ENCODE results near the gene EIF2B4.
A peak's percentile ranks its signal among the peaks of the same experiment; 100 is the strongest.

EIF2B4 gene

DNA sequence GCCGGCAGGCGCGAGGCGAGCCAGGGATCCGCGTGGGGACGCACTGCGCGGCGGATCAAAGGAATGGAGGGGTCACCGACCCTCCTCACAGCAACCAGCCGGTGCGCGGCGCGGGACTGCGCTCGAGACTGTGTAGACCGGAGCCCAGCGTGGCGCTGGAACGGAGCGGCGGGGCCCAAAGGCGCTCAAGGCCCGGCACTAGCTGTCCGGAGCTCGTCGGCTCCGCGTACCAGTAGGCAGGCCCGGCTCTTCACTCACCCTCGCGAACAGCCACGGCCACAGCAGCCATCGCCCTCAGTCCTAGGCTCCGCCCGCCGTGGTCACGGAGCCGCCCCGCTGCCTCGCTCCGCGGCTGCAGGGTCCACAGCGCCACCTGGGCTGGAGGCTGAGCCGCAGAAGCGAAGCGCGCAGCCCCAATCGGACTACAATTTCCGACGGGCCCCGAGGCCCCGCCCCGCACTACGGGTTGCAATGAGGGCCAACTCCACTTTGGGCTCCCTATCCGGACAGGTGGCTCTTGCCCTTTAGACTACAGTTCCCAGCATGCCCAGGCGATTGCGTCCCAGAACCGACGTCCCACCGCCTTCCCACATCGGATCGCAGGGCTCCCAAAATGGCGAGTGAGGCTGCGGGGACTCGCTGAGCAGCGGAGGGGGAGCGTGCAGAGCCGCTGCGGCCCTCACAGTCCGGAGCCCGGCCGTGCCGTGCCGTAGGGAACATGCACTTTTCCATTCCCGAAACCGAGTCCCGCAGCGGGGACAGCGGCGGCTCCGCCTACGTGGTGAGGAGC is at the start of gene EIF2B4, which contains the start of gene SNX17:
Gene EIF2B4, minus strand, starts transcription at position 313 of the 790 bp plus-strand sequence. Its CDS starts 24 bp downstream, at position 289.
Gene SNX17, plus strand, starts transcription at position 591 of the 790 bp plus-strand sequence. Its CDS starts 128 bp downstream, at position 719.
- peak; percentile 100 for DNase-seq

DNA sequence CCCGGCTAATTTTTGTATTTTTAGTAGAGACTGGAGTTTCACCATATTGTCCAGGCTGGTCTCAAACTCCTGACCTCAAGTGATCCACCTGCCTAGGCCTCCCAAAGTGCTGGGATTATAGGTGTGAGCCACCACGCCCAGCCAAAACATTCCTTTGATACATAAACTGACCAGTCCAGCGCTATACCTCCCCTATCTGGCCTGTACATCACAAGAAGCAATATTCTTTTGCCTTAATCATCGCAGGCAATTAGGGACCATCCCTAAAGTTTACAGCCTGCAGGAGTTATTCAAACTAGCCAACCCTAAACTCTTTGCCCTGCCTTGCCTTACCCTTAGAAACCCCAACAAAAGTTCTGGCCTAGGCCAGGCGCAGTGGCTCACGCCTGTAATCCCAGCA is 46.0 kb upstream of the EIF2B4 start:
- no peak for DNase-seq

DNA sequence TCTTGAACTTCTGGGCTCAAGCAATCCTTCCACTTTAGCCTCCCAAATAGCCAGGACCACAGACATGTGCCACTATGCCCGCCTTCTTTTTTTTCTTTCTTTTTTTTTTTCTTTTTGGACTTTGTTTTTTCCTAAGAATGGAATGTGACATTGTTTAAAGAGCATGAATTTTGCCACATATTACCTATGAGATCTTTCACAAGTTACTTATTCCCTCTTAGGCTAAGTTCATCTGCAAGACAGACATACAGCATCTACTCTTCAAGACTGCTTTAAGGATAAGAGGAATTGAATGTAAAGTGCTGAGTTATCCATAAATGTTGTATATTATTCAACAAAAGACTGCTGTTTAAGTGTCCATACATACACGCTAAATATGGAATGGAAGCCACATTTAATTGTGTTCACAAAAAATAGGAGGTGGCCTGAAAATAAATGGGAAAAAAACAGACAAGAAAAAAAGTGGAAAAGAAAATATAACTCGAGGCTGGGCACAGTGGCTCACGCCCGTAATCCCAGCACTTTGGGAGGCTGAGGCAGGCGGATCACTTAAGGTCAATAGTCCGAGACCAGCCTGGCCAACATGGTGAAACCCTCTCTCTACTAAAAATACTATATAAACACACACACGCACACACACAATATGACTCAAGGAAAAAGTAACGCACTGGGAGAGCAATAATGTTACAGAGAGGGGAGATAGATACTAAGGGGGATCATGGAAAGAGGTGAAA is 42.4 kb upstream of the EIF2B4 start:
- no peak for DNase-seq

DNA sequence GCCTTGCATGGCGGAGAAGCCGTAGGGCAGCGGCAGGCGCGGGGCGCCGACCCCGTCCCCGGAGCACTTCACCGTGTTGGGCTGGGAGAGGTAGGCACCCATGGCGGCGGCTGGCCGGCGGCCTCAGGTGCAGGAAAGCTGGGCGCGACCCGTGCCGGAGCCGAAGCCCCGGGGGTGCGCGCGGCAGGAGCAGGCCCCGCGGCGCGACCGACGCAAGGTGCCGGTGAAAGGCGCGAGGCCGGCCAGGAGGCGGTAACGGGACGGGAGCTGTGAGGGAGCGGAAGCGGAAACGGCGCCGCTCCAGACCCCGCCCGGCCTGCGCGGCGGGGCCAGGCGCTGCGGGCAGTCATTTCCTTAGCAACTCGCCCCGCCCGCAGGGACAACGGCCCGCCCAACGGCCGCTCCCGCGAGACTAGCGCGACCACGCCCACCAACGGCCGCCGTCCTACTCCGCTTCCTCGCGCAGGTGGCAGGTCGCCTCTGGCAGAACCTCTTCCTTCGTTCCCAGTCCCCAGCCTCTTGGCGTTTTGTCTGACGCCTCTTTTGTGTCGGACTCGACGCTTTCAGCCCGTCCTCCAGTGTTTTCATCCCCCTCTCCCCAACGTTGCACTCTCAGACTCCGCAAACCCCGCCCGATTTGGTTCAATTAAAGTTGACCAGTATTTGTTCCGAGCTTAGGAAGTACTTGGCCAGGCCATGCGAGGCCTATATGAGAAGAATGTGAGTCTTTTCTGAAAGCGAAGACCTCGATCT is 39.4 kb upstream of the EIF2B4 start, which contains the start of gene PPM1G:
Gene PPM1G, minus strand, starts transcription at position 271 of the 753 bp plus-strand sequence. Its CDS starts 169 bp downstream, at position 102.
- peak; percentile 98 for DNase-seq

DNA sequence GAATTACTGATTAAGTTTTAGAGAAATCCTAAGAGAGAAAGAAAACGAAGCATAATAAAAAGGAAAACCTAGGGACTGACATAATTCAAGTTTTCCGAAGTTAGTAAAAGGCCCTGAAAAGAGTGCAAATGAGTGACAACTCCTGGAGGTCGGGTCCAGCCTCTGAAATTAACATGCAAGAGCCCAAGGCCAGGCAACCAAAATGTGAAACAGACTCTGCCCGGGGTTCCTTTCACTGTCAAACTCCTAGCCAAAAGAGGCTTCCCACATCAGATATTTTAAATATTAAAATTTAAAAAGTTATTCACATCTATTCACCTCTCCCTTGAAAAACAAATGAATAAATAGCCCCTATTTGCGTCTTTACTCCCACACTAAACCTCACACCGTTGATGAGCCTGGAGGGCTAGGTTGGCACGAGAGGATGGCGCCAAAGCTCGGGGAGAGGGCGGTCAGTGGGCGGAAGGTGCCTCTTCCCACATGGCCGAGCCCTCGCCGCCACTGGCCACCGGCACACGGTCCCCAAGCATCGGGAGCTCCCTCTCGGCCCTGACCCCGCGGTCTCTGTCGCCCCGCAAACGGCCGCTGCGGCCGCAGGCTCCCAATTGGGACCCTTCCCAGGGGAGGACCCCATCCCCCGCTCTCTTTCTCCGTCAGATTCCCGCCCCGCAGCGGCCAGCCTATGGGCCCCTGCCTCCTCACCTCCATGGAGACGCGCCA is 38.6 kb upstream of the EIF2B4 start:
- DNase-seq: no peak

DNA sequence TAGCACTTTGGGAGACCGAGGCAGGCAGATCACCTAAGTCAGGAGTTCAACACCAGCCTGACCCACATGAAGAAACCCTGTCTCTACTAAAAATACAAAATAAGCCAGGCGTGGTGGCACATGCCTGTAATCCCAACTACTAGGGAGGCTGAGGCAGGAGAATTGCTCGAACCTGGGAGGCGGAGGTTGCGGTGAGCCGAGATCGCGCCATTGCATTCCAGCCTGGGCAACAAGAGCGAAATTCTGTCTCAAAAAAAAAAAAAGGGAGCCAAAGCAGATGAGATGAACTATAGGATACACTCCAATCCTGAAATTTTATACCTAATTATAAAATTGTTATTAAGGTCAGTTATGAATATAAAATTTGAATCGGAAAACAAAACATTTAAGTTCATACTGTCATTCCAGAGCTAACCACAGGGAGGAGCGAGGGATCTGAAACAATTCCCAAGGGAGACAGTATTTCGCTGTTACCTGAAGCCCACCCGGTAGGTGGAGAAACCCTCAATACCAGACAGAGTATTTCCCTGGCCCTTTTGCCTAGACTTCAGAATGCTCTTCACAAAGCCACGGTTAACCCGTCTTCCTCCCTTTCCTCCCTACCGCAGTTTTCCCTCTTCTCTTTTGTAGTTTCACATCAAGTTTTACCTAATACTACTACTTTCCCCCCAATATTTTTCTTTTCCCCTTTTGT is 37.8 kb upstream of the EIF2B4 start:
- no peak for DNase-seq

- no peak for DNase-seq
Observed at GRCh38 chr2:27400348-27401135, 30.4 kb upstream of the EIF2B4 start.

- DNase-seq: no peak
Observed at GRCh38 chr2:27398962-27399361, 28.8 kb upstream of the EIF2B4 start.

DNA sequence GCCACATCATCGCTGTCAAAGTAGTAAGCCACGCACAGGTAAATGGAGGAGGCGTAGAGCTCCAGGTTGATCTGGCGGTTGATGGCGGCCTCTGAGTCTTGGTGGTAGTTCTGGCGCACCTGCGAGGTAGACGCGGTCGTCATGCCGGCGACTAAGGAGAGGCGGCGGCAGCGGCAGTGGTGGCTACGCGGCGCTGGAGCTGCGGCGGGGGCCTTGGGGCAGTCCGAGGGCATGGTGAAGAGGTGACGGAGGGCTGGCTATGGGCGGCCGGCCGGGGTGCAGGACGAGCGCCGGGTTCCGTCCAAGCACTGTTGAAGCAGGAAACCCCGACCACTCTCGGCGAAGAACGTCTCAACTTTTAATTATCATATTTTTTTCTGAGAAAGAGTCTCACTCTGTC is 23.1 kb upstream of the EIF2B4 start:
- DNase-seq: no peak

GRCh38 chr2:27390822-27391679 is 20.9 kb upstream of the EIF2B4 start:
- no peak for DNase-seq

DNA sequence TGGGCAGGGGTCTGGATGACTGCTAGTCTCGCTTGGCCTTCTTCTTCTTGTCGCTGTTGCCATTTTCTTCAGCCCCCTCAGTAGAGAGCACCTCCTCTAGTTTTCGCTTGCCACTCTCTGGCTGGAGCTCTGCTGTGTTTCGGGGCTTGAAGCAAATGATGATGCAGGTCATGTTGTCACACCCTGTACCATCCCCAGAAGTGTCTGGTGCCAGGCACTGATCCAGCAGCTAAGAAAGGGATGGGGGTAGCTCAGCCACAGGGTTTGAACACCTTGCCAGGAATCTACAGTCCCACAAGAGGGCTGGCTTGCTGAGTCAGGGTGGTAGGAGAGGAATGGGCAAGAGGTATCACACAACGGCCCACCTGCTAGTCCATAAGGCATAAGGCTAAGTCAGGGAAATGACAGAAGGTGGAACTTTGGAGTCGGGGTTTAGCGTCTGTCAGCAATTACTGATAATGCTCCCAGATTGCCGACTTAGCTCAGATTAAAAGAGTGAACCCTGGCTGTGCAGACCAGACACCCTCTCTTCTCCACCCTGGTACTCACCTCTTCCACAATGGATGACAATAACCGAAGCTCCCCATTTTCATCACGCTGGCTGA is 11.5 kb upstream of the EIF2B4 start:
- no peak for DNase-seq

DNA sequence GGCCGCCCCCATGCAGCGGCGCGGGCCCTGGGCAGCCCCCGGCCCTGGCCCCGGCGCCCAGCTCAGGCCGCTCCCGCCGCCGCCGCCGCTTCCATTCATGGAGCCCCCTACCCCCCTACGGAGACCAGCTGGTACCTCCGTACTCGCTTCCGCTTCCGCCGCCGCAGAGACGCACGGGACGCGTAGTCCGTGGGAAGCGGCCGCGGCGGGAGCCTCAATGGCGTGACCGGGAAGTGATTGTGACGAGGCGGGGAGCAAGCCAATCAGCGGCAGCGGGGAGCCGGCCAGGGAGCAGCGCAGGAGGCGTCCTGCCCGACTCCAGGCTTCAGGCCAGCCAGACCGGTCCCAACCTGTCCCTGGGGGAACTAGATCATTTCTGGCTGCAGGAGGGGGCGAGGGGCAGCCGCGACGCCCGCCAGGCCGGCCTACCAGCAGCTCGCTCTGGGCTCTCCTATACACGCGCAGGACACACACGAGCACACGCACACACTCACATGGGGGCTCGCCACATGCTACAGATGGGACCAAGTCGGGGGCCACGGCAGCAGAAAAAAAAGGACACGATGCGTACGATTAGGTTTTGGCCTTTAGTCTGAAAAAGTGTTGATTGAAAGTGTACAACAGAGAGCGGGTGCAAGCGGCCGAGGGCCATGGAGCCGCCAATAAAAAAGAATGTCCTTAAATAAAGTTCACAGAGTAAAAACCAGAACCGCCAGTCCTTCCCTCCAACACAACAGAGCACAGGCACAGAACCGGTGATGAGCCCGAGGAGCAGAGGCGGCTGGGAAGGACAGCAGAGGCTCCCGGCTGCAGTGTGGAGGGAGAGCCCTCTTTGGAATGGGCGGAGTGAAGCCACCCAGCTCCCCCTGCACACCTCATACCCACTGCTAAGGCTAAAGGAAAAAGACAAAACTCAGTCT is 10.7 kb upstream of the EIF2B4 start, which contains the start of gene ZNF513:
Gene ZNF513, minus strand, starts transcription at position 109 of the 920 bp plus-strand sequence. CDS start 208 bp downstream, outside the sequence.
- peak; percentile 87 for DNase-seq

DNA sequence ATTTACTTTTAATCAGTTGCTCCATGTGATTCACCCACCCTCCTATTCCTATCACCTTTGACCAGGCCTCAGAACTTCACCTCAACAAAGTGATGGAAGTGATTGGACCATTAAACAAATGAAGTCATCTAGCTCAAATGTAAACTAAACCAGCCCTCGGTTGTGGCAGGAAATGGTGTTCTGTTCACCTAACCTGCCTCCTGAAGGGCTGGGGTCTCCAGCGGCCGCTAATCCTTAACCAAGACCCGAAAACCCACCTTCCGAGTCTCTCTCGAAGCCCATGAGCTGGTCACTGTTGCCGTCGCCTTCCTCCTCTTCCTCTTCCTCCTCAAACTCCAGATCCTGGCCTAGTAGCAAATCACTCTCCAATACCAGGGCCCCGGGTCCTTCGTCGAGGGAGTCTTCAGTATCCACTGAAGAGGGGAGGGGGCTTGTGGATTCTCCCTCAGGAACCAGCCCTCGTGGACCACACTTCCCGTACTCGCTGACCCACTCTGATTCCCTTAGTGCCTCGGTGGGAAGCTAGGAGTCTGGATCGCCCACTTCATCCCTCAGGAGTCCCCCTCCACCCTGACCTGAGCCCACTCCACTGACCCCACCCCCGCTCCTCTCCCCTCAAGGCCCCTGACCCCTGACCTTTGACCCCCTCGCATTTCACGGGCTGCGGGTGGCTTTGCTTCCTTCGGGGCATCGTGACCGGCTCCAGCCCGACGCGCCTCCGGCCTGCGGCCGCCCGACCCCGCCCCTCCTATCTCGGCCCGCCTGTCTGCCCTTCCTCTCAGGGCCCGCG is 9.9 kb upstream of the EIF2B4 start:
- peak; percentile 49 for DNase-seq

DNA sequence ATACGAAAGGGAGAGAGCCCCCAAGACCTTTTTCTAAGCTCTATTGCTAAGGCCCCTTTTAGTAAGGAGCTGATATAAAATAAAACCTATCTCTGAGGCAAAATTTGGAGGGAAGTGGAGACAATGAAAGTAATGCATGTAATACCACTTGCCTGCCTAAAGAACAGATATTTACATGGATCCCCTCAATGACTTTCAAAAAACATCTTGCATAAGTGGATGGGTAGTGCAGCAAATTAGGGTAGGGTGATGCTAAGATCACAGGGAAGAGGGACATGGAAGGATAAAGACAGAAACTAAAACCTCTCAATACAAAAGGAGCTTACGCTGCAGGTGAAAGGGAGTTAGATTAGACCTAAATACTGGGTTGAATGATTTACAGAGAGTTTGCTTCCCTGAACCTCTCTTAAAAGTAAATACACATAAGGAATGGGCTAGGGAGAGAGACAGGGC is 9.3 kb upstream of the EIF2B4 start:
- DNase-seq: no peak

- no peak for DNase-seq
Observed at GRCh38 chr2:27378809-27379290, 8.7 kb upstream of the EIF2B4 start.

- no peak for DNase-seq
Observed at GRCh38 chr2:27378096-27378808, 8.1 kb upstream of the EIF2B4 start.

Measured in activated CD8-positive, alpha-beta memory T cell treated with anti-CD3 and anti-CD28 coated beads, Interleukin-2, amount 50 U/mL, for 4 hours (primary cell).